ENCODE results near the gene EML6. TPM values are rescaled to one million over a fixed set of nuclear protein-coding genes. Genes with fewer than 3 reads are reported as not detected.

Gene EML6
- total and polyA plus RNA-seq, 12 donors = 0.07 to 1.5 (median 0.31) TPM

DNA sequence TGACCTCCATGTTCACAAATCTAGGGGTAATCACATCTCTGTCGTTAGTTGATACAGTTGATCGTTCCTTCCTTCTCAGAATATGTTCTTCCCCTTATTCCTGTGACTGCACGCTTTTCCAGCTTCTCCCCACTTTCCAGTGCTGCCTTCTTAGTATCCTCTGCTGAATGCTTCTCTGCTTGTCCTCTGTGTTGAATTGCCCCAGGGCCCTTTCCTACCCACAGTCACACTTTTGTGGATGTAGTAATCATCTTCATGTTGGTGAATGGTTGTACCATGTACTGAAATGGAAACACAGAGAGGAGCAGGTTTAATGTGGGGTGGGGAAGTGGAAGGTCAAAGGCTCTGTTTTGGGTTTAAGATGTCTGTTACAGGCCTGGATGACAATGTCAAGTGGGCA, 47.2 kb downstream of the EML6 start:
- no peak overlapping the region for H3K4me3 ChIP-seq
- intact Hi-C loops (cut with DNase I) = no loop called here
- WGBS, 2 donors = 80 to 89% methylated on average over 3 of the region's 3 CpGs
- no peaks in the 10 kb centered on the region for H3K36me3 ChIP-seq
- no peak overlapping the region for H3K27ac ChIP-seq
- no peaks in the 10 kb centered on the region for H3K4me1 ChIP-seq
- no peak for DNase-seq
- no peaks in the 10 kb centered on the region for H3K27me3 ChIP-seq
- ATAC-seq = no peak
- TF ChIP-seq, protein P1, sequence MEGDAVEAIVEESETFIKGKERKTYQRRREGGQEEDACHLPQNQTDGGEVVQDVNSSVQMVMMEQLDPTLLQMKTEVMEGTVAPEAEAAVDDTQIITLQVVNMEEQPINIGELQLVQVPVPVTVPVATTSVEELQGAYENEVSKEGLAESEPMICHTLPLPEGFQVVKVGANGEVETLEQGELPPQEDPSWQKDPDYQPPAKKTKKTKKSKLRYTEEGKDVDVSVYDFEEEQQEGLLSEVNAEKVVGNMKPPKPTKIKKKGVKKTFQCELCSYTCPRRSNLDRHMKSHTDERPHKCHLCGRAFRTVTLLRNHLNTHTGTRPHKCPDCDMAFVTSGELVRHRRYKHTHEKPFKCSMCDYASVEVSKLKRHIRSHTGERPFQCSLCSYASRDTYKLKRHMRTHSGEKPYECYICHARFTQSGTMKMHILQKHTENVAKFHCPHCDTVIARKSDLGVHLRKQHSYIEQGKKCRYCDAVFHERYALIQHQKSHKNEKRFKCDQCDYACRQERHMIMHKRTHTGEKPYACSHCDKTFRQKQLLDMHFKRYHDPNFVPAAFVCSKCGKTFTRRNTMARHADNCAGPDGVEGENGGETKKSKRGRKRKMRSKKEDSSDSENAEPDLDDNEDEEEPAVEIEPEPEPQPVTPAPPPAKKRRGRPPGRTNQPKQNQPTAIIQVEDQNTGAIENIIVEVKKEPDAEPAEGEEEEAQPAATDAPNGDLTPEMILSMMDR (IDR thresholded peaks at IDR 0.05) = no peak
- peaks cover 0 to 14% (median 7%) of the 10 kb centered on the region in 11 donors for H3K9me3 ChIP-seq

DNA sequence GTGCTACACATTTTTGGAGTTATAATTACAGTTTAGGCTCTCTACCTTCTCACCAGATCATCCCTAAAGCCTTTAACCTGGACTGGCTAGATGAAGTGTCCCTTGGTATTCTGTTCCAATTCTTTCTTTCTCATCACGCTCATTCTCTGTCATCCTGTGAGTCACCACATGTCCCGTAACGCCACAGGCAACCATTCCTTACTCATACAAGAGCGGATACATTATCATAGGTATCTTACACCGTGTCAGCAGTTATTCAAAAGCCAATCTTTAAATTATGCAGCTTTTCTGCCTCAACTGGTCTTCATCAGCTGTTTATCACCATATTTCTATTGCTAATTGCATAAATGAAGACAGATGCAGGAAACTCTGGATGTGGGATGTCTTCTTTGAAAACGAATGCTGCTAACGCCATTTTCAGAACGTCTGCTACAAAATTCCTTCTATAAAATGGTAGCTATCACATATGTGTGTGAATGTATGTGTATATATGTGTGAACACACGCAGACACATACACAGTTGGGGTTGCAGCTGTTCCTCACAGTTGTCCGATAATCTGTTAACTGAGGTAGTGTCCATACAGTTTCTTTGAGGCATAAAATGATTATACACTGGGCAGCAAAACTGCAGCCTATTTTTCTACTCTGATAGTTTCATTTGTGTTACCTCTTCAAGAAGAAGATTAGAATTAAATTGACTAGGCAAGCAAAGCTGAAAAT, 47.9 kb downstream of the EML6 start:
- DNase-seq (no peak), ATAC-seq (no peak)
- 84 to 86% methylated on average over 10 of the region's 10 CpGs for WGBS, 2 donors
- Histone ChIP-seq H3K27me3 (no peaks in the 10 kb centered on the region), H3K9me3 (peaks cover 0 to 21% (median 11%) of the 10 kb centered on the region in 11 donors), H3K4me3 (no peak overlapping the region), H3K4me1 (no peaks in the 10 kb centered on the region), H3K27ac (no peak overlapping the region), H3K36me3 (no peaks in the 10 kb centered on the region)
- TF ChIP-seq, protein P1 (IDR thresholded peaks at IDR 0.05) = no peak
- intact Hi-C loops (cut with DNase I) = no loop called here

DNA sequence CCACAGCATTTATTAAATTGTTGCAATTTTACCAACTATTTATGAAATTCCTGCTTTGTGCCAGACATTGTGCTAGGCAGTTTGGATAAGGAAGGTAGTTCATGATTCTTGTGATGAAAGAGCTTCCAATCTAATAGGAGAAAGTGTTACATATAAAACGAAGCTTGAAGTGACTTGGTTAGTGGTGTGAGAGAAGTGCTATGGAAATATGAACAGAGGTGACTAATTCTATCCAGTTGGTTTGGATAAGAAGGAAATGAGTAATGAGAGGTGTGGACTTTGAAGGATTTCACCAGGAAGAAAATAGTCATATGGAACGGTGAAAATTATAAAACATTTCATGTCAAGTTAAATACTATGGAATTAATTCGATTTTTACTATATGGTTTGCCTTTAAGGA, 48.6 kb downstream of the EML6 start:
- H3K4me3 ChIP-seq = no peak overlapping the region
- H3K27me3 ChIP-seq = no peaks in the 10 kb centered on the region
- H3K27ac ChIP-seq = no peak overlapping the region
- DNase-seq (no peak), ATAC-seq (no peak)
- intact Hi-C loops (cut with DNase I) = no loop called here
- 78 to 79% methylated on average over 3 of the region's 3 CpGs for WGBS, 2 donors
- peaks cover 0 to 23% (median 11%) of the 10 kb centered on the region in 11 donors for H3K9me3 ChIP-seq
- H3K4me1 ChIP-seq = no peaks in the 10 kb centered on the region
- TF ChIP-seq, protein P1 (IDR thresholded peaks at IDR 0.05) = no peak
- no peaks in the 10 kb centered on the region for H3K36me3 ChIP-seq

DNA sequence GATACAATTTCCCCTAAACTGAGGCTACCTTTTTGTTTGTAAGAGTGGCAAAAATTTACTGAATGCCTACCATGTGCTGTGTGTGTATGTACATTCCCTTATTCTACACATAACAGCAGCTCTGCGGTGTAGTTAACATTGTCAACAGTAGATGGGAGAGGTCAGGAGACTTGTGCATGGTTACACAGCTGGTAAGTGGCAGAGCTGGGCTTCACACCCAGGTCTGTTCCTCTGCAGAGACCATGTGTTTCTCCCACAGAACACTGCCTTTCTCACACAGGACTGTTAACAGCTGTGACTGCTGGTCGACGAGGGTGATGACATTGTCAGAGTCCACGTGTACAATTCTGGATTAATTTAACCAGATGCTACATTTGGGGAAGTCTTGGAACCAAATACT, 49.1 kb downstream of the EML6 start:
- Histone ChIP-seq H3K36me3 (no peaks in the 10 kb centered on the region), H3K4me1 (no peaks in the 10 kb centered on the region), H3K27me3 (no peaks in the 10 kb centered on the region), H3K9me3 (peaks cover 0 to 23% (median 11%) of the 10 kb centered on the region in 11 donors), H3K27ac (no peak overlapping the region), H3K4me3 (no peak overlapping the region)
- ATAC-seq (no peak), DNase-seq (no peak)
- TF ChIP-seq, protein P1 (IDR thresholded peaks at IDR 0.05) = no peak
- intact Hi-C loops (cut with DNase I) = no loop called here
- 47 to 57% methylated on average over 4 of the region's 4 CpGs for WGBS, 2 donors

All from heart right ventricle (tissue), 16 donors.